GM12878 (cell line): ENCODE measurements around the gene PRR5L. TPM values are rescaled to one million over a fixed set of nuclear protein-coding genes. Genes with fewer than 3 reads are reported as not detected.

ENCODE experiments used
- ATAC-seq: fragments of 200-7000 bp; cut with Tn5 transposase; 3 replicates; pipeline ENCODE4 v1.9.1; 2020; ENCODE audit warnings: mild to moderate bottlenecking, moderate library complexity
- BruUV-seq: library from RNA; stranded (reverse); fragments of 400-500 nt; replicated peaks from 2 replicates; lab custom pipeline; 2021; lab: Mats Ljungman, UMichigan
- CTCF ChIA-PET: fragments of 300-600 bp; sonication (Branson Sonifier 250); formaldehyde crosslinking; extraction: SDS; loops from one replicate; lab custom pipeline; 2021; ENCODE audit warnings: inconsistent platforms; lab: Yijun Ruan, JAX
- POLR2A ChIA-PET: fragments of 350-600 bp; formaldehyde crosslinking; extraction: SDS; loops from one replicate; lab custom pipeline; 2021; ENCODE audit warnings: inconsistent platforms; lab: Charles Lee
- RAD21 ChIA-PET: fragments of 300-600 bp; sonication (Branson Sonifier 250); formaldehyde crosslinking; loops from one replicate; lab custom pipeline; 2023; ENCODE audit warnings: antibody characterized with exemption; ENCODE audit not compliant: unreplicated experiment; lab: Charles Lee
- SMC1A ChIA-PET: fragments of 300-600 bp; sonication (Branson Sonifier 250); formaldehyde crosslinking; loops from one replicate; lab custom pipeline; 2023; ENCODE audit not compliant: unreplicated experiment, uncharacterized antibody; lab: Charles Lee
- DNase-seq: peaks from one replicate; pipeline ENCODE4 v3.0.0-alpha.2; 2011; ENCODE audit warnings: low read depth, low spot score
- FAIRE-seq: peaks from 3 replicates; lab custom pipeline; 2011; peaks lifted over from hg19 to GRCh38; lab: Jason Lieb, UNC
- H2AFZ ChIP-seq: 2 replicates; pipeline ENCODE4 v1.6.0; 2011; ENCODE audit warnings: low read depth, low read length, control low read depth; ENCODE audit not compliant: control insufficient read depth
- H3K27ac ChIP-seq: 2 replicates; pipeline ENCODE4 v1.5.1; 2011; ENCODE audit warnings: control low read depth; ENCODE audit not compliant: control insufficient read depth, insufficient read depth
- H3K27me3 ChIP-seq, 2 experiments: replicated peaks in 1 of 2; 2 replicates each; pipeline versions ENCODE4 v1.6.0 to v1.6.1; 2011; ENCODE audit warnings: low read length in 1 of 2; ENCODE audit not compliant: control insufficient read depth in 2 of 2, insufficient read depth in 2 of 2
- H3K36me3 ChIP-seq, 2 experiments: 2 replicates each; pipeline ENCODE4 v1.5.1; 2011; ENCODE audit warnings: low read length in 1 of 2; ENCODE audit not compliant: control insufficient read depth in 2 of 2, insufficient read depth in 2 of 2
- H3K4me1 ChIP-seq: 2 replicates; pipeline ENCODE4 v1.6.1; 2011; ENCODE audit warnings: mild to moderate bottlenecking, low read length, moderate library complexity, mixed read lengths; ENCODE audit not compliant: control insufficient read depth, insufficient read depth
- H3K4me2 ChIP-seq: 2 replicates; pipeline ENCODE4 v1.6.0; 2011; ENCODE audit warnings: control low read depth; ENCODE audit not compliant: control insufficient read depth, insufficient read depth
- H3K4me3 ChIP-seq: fragments of 200-600 bp; sonication (generic); 2 replicates; pipeline ENCODE4 v1.5.1; 2016
- H3K79me2 ChIP-seq: 2 replicates; pipeline ENCODE4 v1.6.0; 2011; ENCODE audit warnings: low read length; ENCODE audit not compliant: control insufficient read depth, insufficient read depth
- H3K9ac ChIP-seq: 2 replicates; pipeline ENCODE4 v1.8.0; 2011; ENCODE audit warnings: low read length, control low read depth, mixed read lengths; ENCODE audit not compliant: control insufficient read depth, insufficient read depth
- H3K9me3 ChIP-seq: replicated peaks from 3 replicates; pipeline ENCODE4 v1.5.1; 2011; ENCODE audit warnings: mild to moderate bottlenecking, low read length; ENCODE audit not compliant: control insufficient read depth, insufficient read depth
- H4K20me1 ChIP-seq: 2 replicates; pipeline ENCODE4 v1.6.0; 2011; ENCODE audit not compliant: control insufficient read depth, insufficient read depth
- ATF2 ChIP-seq: IDR thresholded peaks from 2 replicates; pipeline ENCODE4 v1.6.1; 2012; ENCODE audit warnings: low read length, inconsistent platforms
- BCL3 ChIP-seq: IDR thresholded peaks from 2 replicates; pipeline ENCODE4 v1.6.1; 2011; ENCODE audit warnings: borderline replicate concordance, low read depth, mild to moderate bottlenecking, moderate library complexity, low read length; ENCODE audit not compliant: insufficient read depth, poor library complexity, severe bottlenecking
- BHLHE40 ChIP-seq, 2 experiments: fragments of 450-650 bp in 1 of 2; IDR thresholded peaks; 2 replicates each; pipeline ENCODE4 v1.6.1; 2011 to 2017; ENCODE audit warnings: low read depth in 2 of 2, borderline replicate concordance in 1 of 2, improper control_type of control experiment in 1 of 2, low read length in 1 of 2, mild to moderate bottlenecking in 1 of 2
- DPF2 ChIP-seq: fragments of 450-650 bp; IDR thresholded peaks from 2 replicates; pipeline ENCODE4 v1.6.1; 2017; ENCODE audit warnings: mild to moderate bottlenecking
- EED ChIP-seq: sonication (generic); IDR thresholded peaks from 2 replicates; pipeline ENCODE4 v1.6.1; 2016; ENCODE audit warnings: antibody characterized with exemption, low read depth
- IKZF1 ChIP-seq: fragments of 450-650 bp; conservative IDR thresholded peaks from 2 replicates; pipeline ENCODE4 v1.6.1; 2017; ENCODE audit warnings: antibody characterized with exemption, mild to moderate bottlenecking
- IKZF2 ChIP-seq, 2 experiments: fragments of 450-650 bp; IDR thresholded peaks; 2 replicates each; pipeline ENCODE4 v1.6.1; 2017; ENCODE audit warnings: mild to moderate bottlenecking in 2 of 2, moderate library complexity in 2 of 2
- MTA3 ChIP-seq: IDR thresholded peaks from 2 replicates; pipeline ENCODE4 v1.6.1; 2012; ENCODE audit warnings: low read length, inconsistent platforms, borderline replicate concordance
- NRF1 ChIP-seq: conservative IDR thresholded peaks from 2 replicates; pipeline ENCODE4 v1.6.1; 2011; ENCODE audit warnings: mild to moderate bottlenecking, low read depth, low read length, improper control_type of control experiment
- PAX5 ChIP-seq: IDR thresholded peaks from 2 replicates; pipeline ENCODE4 v1.6.1; 2011; ENCODE audit warnings: low read depth, low read length, borderline replicate concordance
- RUNX3 ChIP-seq: IDR thresholded peaks from 2 replicates; pipeline ENCODE4 v1.6.1; 2012; ENCODE audit warnings: low read length, inconsistent platforms
- SPI1 ChIP-seq: IDR thresholded peaks from 2 replicates; pipeline ENCODE4 v1.6.1; 2011; ENCODE audit warnings: low read depth, mild to moderate bottlenecking, low read length, moderate library complexity, borderline replicate concordance; ENCODE audit not compliant: insufficient read depth
- ZZZ3 ChIP-seq: IDR thresholded peaks from 2 replicates; pipeline ENCODE4 v1.6.1; 2011; ENCODE audit warnings: low read depth; ENCODE audit not compliant: control insufficient read depth, insufficient read length
- WGBS: methylation state at CpG from one replicate; pipeline ENCODE4 v1.1.6; 2016; ENCODE audit warnings: low lambda C conversion rate; ENCODE audit not compliant: insufficient replicate concordance, insufficient coverage; ENCODE audit errors: missing lambda C conversion rate; 5-methylcytosine and 5-hydroxymethylcytosine counted together
- in situ Hi-C: fragments of 300-500 bp; cut with MboI; formaldehyde crosslinking; loops from 9 replicates; pipeline ENCODE4 v1.14.3; 2018; ENCODE audit warnings: mixed read lengths
- intact Hi-C: fragments of 100-400 bp; cut with micrococcal nuclease; formaldehyde crosslinking; loops from one replicate; pipeline ENCODE4 v1.14.2; 2022; ENCODE audit not compliant: unreplicated experiment
- polyA plus RNA-seq, 11 experiments: library from polyadenylated mRNA; depleted of rRNA in 4 of 11; unstranded in 6 of 11; stranded (reverse) in 5 of 11; fragments of >200 nt; fragmentation: Nextera tagmentation in 4 of 11; fragmentation: Illumina TruSeq in 1 of 11; extraction: Ambion mirVana in 4 of 11; extraction: Trizol in 1 of 11; gene quantifications; 1 replicate in 1 of 11; 2 replicates in 10 of 11; pipeline versions ENCODE4 v1.2.1 to v1.2.3, GENCODE V29; 2011 to 2016; ENCODE audit warnings: inconsistent platforms in 2 of 11, missing spikeins in 2 of 11, low read depth in 1 of 11
- total RNA-seq, 4 experiments: library from RNA; depleted of rRNA in 3 of 4; stranded (reverse); fragments of >200 nt in 3 of 4; fragmentation: Illumina TruSeq in 1 of 4; extraction: Trizol in 1 of 4; gene quantifications; 2 replicates each; pipeline versions ENCODE4 v1.2.1 to v1.2.3, GENCODE V29; 2013 to 2021

The PRR5L gene
- total and polyA plus RNA-seq, 10 of the 15 experiments (the other 5 are each of a cell fraction or from before 2014, with no cell fraction given) = 0.11 to 4.2 (median 0.67) TPM; not detected in 1

GRCh38 chr11:36409152-36409816 lies 113.2 kb downstream of the PRR5L start:
- ATAC-seq (no peak), FAIRE-seq (no peak), DNase-seq (no peak)
- RAD21 ChIA-PET = no interaction called here
- SMC1A ChIA-PET = no interaction called here
- no TSS peak for BruUV-seq
- CTCF ChIA-PET = no interaction called here
- Histone ChIP-seq H2AFZ (peak overlapping the region; percentile 20; the same call in 1 of the 2 replicates), H3K36me3 (no peaks in the 10 kb centered on the region), H3K79me2 (no peaks in the 10 kb centered on the region), H3K27me3 (no peaks in the 10 kb centered on the region), H3K4me3 (no peak overlapping the region), H3K4me1 (peaks cover 24% of the 10 kb centered on the region), H3K27ac (no peak overlapping the region), H3K9ac (no peak overlapping the region), H3K9me3 (no peaks in the 10 kb centered on the region; the same call in 2 of the 3 replicates), H3K4me2 (no peak overlapping the region; the same call in 1 of the 2 replicates), H4K20me1 (no peaks in the 10 kb centered on the region)
- POLR2A ChIA-PET = no interaction called here
- 1% methylated on average over 8 of the region's 8 CpGs for WGBS
- intact Hi-C loops (no loop called here), in situ Hi-C loops (no loop called here)
- TF ChIP-seq EED = 0 out of 2 replicates have a peak, but pooled peaks have one; percentile 20
- TF ChIP-seq NRF1 = no peak

- peak; percentile 90 for ATAC-seq
- no peak overlapping the region for H3K9ac ChIP-seq
- H4K20me1 ChIP-seq = no peaks in the 10 kb centered on the region
- no peaks in the 10 kb centered on the region for H3K27me3 ChIP-seq
- no peak overlapping the region for H3K4me3 ChIP-seq
- WGBS = under 1% methylated on average over 9 of the region's 9 CpGs
- no peaks in the 10 kb centered on the region; the same call in 2 of the 3 replicates for H3K9me3 ChIP-seq
- in situ Hi-C loops = loop anchor here (5.0 kb wide), 1 partner anchor 51 kb away; no protein-coding TSS in a partner anchor
- ChIA-PET SMC1A (interaction anchor here (0.8 to 2.0 kb wide), 7 partner anchors 9 to 67 kb away, joined by 3 to 6 read pairs (median 4); no protein-coding TSS in a partner anchor), CTCF (interaction anchor here (1.1 to 1.7 kb wide), 4 partner anchors 9 to 98 kb away, joined by 3 to 4 read pairs (median 4); no protein-coding TSS in a partner anchor), POLR2A (interaction anchor here (1.5 kb wide), 1 partner anchor 9 kb away, joined by 4 read pairs; no protein-coding TSS in a partner anchor), RAD21 (interaction anchor here (1.4 kb wide), 1 partner anchor 26 kb away, joined by 4 read pairs; no protein-coding TSS in a partner anchor)
- H3K79me2 ChIP-seq = no peaks in the 10 kb centered on the region
- no peaks in the 10 kb centered on the region for H3K36me3 ChIP-seq
- H3K4me1 ChIP-seq = peaks cover 24% of the 10 kb centered on the region
- no peak for FAIRE-seq
- DNase-seq = peak; percentile 31
- no TSS peak for BruUV-seq
- H3K4me2 ChIP-seq = peak overlapping the region; percentile 40
- H2AFZ ChIP-seq = no peak overlapping the region; the same call in 1 of the 2 replicates
- no peak overlapping the region for H3K27ac ChIP-seq
- intact Hi-C loops = no loop called here
- TF ChIP-seq ZZZ3 = no peak
- 0 out of 2 replicates have a peak, but pooled peaks have one; percentile 38 for TF ChIP-seq PAX5
- TF ChIP-seq ATF2 = peak; percentile 49; the same call in 1 of the 2 replicates
- peak; percentile 52; the same call in 1 of the 2 replicates for TF ChIP-seq SPI1
- TF ChIP-seq MTA3 = no peak
- peak; percentile 38 to 65; a peak in 3 of 4 replicates for TF ChIP-seq IKZF2 (IDR thresholded peaks at IDR 0.05)
- TF ChIP-seq IKZF1 = peak; percentile 74
- TF ChIP-seq RUNX3 = peak; percentile 56
- peak; percentile 67 for TF ChIP-seq EED
- peak; percentile 42; the same call in 1 of the 2 replicates for TF ChIP-seq DPF2
- no peak for TF ChIP-seq BHLHE40 (IDR thresholded peaks at IDR 0.05; ENCODE audit: borderline replicate concordance in 1 of 2, low read depth in 2 of 2, low read length in 1 of 2)
- peak; percentile 55 for TF ChIP-seq BCL3
Measured at GRCh38 chr11:36411202-36411640, 115.1 kb downstream of the PRR5L start.
